ENCODE measurements around the gene CDH23. TPM values are rescaled to one million over a fixed set of nuclear protein-coding genes. Genes with fewer than 3 reads are reported as not detected.

The CDH23 gene
- total and polyA plus RNA-seq, 10 of the 15 experiments (the other 5 are each of a cell fraction or from before 2014, with no cell fraction given), result 0.09 to 0.40 (median 0.15) TPM; not detected in 1

GRCh38 chr10:71685554-71686232, 289.0 kb downstream of the CDH23 start:
- Histone ChIP-seq H3K79me2 (ENCODE audit: control insufficient read depth, insufficient read depth, low read length) (no peaks in the 10 kb centered on the region), H3K4me1 (ENCODE audit: control insufficient read depth, insufficient read depth, low read length) (0 out of 2 replicates have a peak, but pooled peaks cover 7% of the 10 kb centered on the region), H2AFZ (ENCODE audit: control insufficient read depth, low read depth, low read length) (no peak overlapping the region), H3K27me3 (replicated peaks in 1 of 2; ENCODE audit: control insufficient read depth in 2 of 2, insufficient read depth in 2 of 2, low read length in 1 of 2) (no peaks in the 10 kb centered on the region), H3K4me2 (ENCODE audit: control insufficient read depth, insufficient read depth) (no peak overlapping the region), H3K9ac (ENCODE audit: control insufficient read depth, insufficient read depth, low read length) (no peak overlapping the region), H3K27ac (ENCODE audit: control insufficient read depth, insufficient read depth) (no peak overlapping the region), H4K20me1 (ENCODE audit: control insufficient read depth, insufficient read depth) (no peaks in the 10 kb centered on the region), H3K4me3 (no peak overlapping the region), H3K9me3 (replicated peaks; ENCODE audit: control insufficient read depth, insufficient read depth, low read length) (peaks cover 2% of the 10 kb centered on the region; the same call in 1 of the 3 replicates), H3K36me3 (ENCODE audit: control insufficient read depth in 2 of 2, insufficient read depth in 2 of 2, low read length in 1 of 2) (no peaks in the 10 kb centered on the region)
- DNase-seq (ENCODE audit: low read depth, low spot score) (no peak), FAIRE-seq (no peak), ATAC-seq (no peak)
- in situ Hi-C loops (cut with MboI) (no loop called here), intact Hi-C loops (cut with micrococcal nuclease; ENCODE audit: unreplicated experiment) (no loop called here)
- CTCF ChIA-PET, result interaction anchor here (1.0 to 3.6 kb wide), 3 partner anchors 11 to 21 kb away, joined by 3 to 33 read pairs (median 3); no protein-coding TSS in a partner anchor
- WGBS (ENCODE audit: insufficient coverage, insufficient replicate concordance, low lambda C conversion rate, missing lambda C conversion rate), result 64% methylated on average over 13 of the region's 13 CpGs
- POLR2A ChIA-PET, result no interaction called here
- BruUV-seq (replicated peaks), result no TSS peak
- no peak for TF ChIP-seq USF2 (IDR thresholded peaks at IDR 0.05; ENCODE audit: borderline replicate concordance, low read depth, low read length)
- TF ChIP-seq RB1 (IDR thresholded peaks at IDR 0.05; ENCODE audit: borderline replicate concordance), result no peak
- no peak for TF ChIP-seq RAD21 (IDR thresholded peaks at IDR 0.05; ENCODE audit: insufficient read depth, low read depth, low read length)
- TF ChIP-seq BCL3 (IDR thresholded peaks at IDR 0.05; ENCODE audit: borderline replicate concordance, insufficient read depth, low read depth, low read length, poor library complexity, severe bottlenecking), result no peak
- no peak for TF ChIP-seq ZNF384 (IDR thresholded peaks at IDR 0.05; ENCODE audit: borderline replicate concordance, low read depth, low read length)
- no peak for TF ChIP-seq NR2C2 (IDR thresholded peaks at IDR 0.05; ENCODE audit: borderline replicate concordance, control insufficient read depth, insufficient read length, low read depth)
- TF ChIP-seq SUZ12 (IDR thresholded peaks at IDR 0.05; ENCODE audit: unreplicated experiment), result no peak
- no peak for TF ChIP-seq KLF5 (IDR thresholded peaks at IDR 0.05; ENCODE audit: partially characterized antibody)
- TF ChIP-seq SMC3 (IDR thresholded peaks at IDR 0.05; ENCODE audit: borderline replicate concordance, low read length), result no peak
- TF ChIP-seq SP1 (IDR thresholded peaks at IDR 0.05; ENCODE audit: low read depth, low read length), result no peak
- no peak for TF ChIP-seq NR2F1 (conservative IDR thresholded peaks at IDR 0.05)
- no peak for TF ChIP-seq MYC (IDR thresholded peaks at IDR 0.05; ENCODE audit: insufficient read depth, insufficient read length, insufficient replicate concordance, low read length, severe bottlenecking)
- TF ChIP-seq KAT2A (conservative IDR thresholded peaks at IDR 0.05; ENCODE audit: control insufficient read depth, low read depth, low read length), result no peak
- no peak for TF ChIP-seq MEF2B (IDR thresholded peaks at IDR 0.05; ENCODE audit: partially characterized antibody, poor library complexity, severe bottlenecking)
- RAD21 ChIA-PET (ENCODE audit: unreplicated experiment), result interaction anchor here (1.4 kb wide), 1 partner anchor 12 kb away, joined by 3 read pairs; no protein-coding TSS in a partner anchor
- SMC1A ChIA-PET (ENCODE audit: uncharacterized antibody, unreplicated experiment), result interaction anchor here (1.4 kb wide), 1 partner anchor 21 kb away, joined by 3 read pairs; no protein-coding TSS in a partner anchor

Data from GM12878 (cell line).